Neural cell (in vitro differentiated cells): ENCODE results near the gene GABPB2. TPM values are rescaled to one million over a fixed set of nuclear protein-coding genes. Genes with fewer than 3 reads are reported as not detected.

Experiments
- H2AFZ ChIP-seq: fragments of 200-600, 300-800 bp; sonication (generic), shearing (Covaris generic); 2 replicates; pipeline ENCODE4 v1.6.0; 2014; ENCODE audit warnings: low read depth, mild to moderate bottlenecking, antibody characterized with exemption, low read length, moderate library complexity
- H3F3A ChIP-seq: fragments of 200-600 bp; shearing (Covaris generic); 2 replicates; pipeline ENCODE4 v1.6.1; 2016; ENCODE audit warnings: mild to moderate bottlenecking, moderate library complexity, mixed read lengths, antibody characterized with exemption, low read length; ENCODE audit not compliant: insufficient read depth, poor library complexity, severe bottlenecking
- H3K27ac ChIP-seq: fragments of 200-600, 300-800 bp; sonication (generic), shearing (Covaris generic); 2 replicates; pipeline ENCODE4 v1.5.1; 2014; ENCODE audit warnings: mild to moderate bottlenecking, low read length, moderate library complexity
- H3K27me3 ChIP-seq: fragments of 300-800, 200-600 bp; sonication (generic), shearing (Covaris generic); 2 replicates; pipeline ENCODE4 v1.6.0; 2014; ENCODE audit warnings: mild to moderate bottlenecking, low read depth, low read length, moderate library complexity; ENCODE audit not compliant: insufficient read depth
- H3K36me3 ChIP-seq: fragments of 300-800, 200-600 bp; sonication (generic), shearing (Covaris generic); 2 replicates; pipeline ENCODE4 v1.5.1; 2014; ENCODE audit warnings: mild to moderate bottlenecking, antibody characterized with exemption, low read length, moderate library complexity; ENCODE audit not compliant: insufficient read depth
- H3K4me2 ChIP-seq: fragments of 300-800, 200-600 bp; sonication (generic), shearing (Covaris generic); 2 replicates; pipeline ENCODE4 v1.6.0; 2014; ENCODE audit warnings: mild to moderate bottlenecking, low read length
- H3K4me3 ChIP-seq: fragments of 300-800, 200-600 bp; sonication (generic), shearing (Covaris generic); 2 replicates; pipeline ENCODE4 v1.5.1; 2014; ENCODE audit warnings: mild to moderate bottlenecking, low read length, moderate library complexity
- H3K79me2 ChIP-seq: fragments of 200-600 bp; shearing (Covaris generic); replicated peaks from 2 replicates; pipeline ENCODE4 v1.6.0; 2014; ENCODE audit warnings: mild to moderate bottlenecking, low read length, moderate library complexity; ENCODE audit not compliant: insufficient read depth
- H3K9ac ChIP-seq: fragments of 300-800, 200-600 bp; sonication (generic), shearing (Covaris generic); 2 replicates; pipeline ENCODE4 v1.6.1; 2016; ENCODE audit warnings: mild to moderate bottlenecking, low read length, mixed read lengths
- H3K9me2 ChIP-seq: fragments of 200-600 bp; shearing (Covaris generic); 2 replicates; pipeline ENCODE4 v1.6.1; 2016; ENCODE audit warnings: mild to moderate bottlenecking, low read length, mixed read lengths; ENCODE audit not compliant: insufficient read depth
- H3K9me3 ChIP-seq: fragments of 200-600, 300-800 bp; sonication (generic), shearing (Covaris generic); 2 replicates; pipeline ENCODE4 v1.6.1; 2016; ENCODE audit warnings: mild to moderate bottlenecking, mixed run types, low read length, moderate library complexity, mixed read lengths
- H4K20me1 ChIP-seq: fragments of 200-600 bp; shearing (Covaris generic); 2 replicates; pipeline ENCODE4 v1.6.1; 2016; ENCODE audit warnings: mild to moderate bottlenecking, mixed run types; ENCODE audit not compliant: insufficient read depth
- EP300 ChIP-seq: fragments of 450-650 bp; conservative IDR thresholded peaks from 2 replicates; pipeline ENCODE4 v1.6.1; 2014; ENCODE audit warnings: antibody characterized with exemption, mild to moderate bottlenecking, moderate library complexity; ENCODE audit not compliant: poor library complexity, severe bottlenecking
- EZH2 ChIP-seq: fragments of 200-600, 300-800 bp; shearing (Covaris generic), sonication (generic); IDR thresholded peaks from 2 replicates; pipeline ENCODE4 v1.6.1; 2014; ENCODE audit warnings: antibody characterized with exemption, low read length, borderline replicate concordance, mild to moderate bottlenecking; ENCODE audit not compliant: insufficient read depth, poor library complexity, severe bottlenecking
- MXI1 ChIP-seq: fragments of 450-650 bp; conservative IDR thresholded peaks from 2 replicates; pipeline ENCODE4 v1.6.1; 2014; ENCODE audit warnings: antibody characterized with exemption, mild to moderate bottlenecking; ENCODE audit not compliant: poor library complexity, severe bottlenecking
- POLR2AphosphoS5 ChIP-seq: IDR thresholded peaks from 2 replicates; pipeline ENCODE4 v1.6.1; 2012
- RAD21 ChIP-seq: fragments of 450-650 bp; conservative IDR thresholded peaks from 2 replicates; pipeline ENCODE4 v1.6.1; 2014; ENCODE audit warnings: antibody characterized with exemption, mild to moderate bottlenecking, moderate library complexity
- REST ChIP-seq: IDR thresholded peaks from 2 replicates; pipeline ENCODE4 v1.6.1; 2012; ENCODE audit warnings: borderline replicate concordance
- SMC3 ChIP-seq: fragments of 450-650 bp; conservative IDR thresholded peaks from 2 replicates; pipeline ENCODE4 v1.6.1; 2014; ENCODE audit warnings: antibody characterized with exemption, mild to moderate bottlenecking, moderate library complexity; ENCODE audit not compliant: poor library complexity
- TAF1 ChIP-seq: IDR thresholded peaks from 2 replicates; pipeline ENCODE4 v1.6.1; 2012; ENCODE audit warnings: low read depth
- polyA plus RNA-seq: library from polyadenylated mRNA; depleted of rRNA; stranded (reverse); fragments of >200 nt; gene quantifications from 2 replicates; pipeline ENCODE4 v1.2.3, GENCODE V29; 2014
- TF ChIP-seq, protein P1 (sequence below): fragments of 450-650 bp; IDR thresholded peaks from 2 replicates; pipeline ENCODE4 v1.5.1; 2014; ENCODE audit warnings: antibody characterized with exemption, mild to moderate bottlenecking, moderate library complexity; ENCODE audit not compliant: poor library complexity, severe bottlenecking

GABPB2 gene
- polyA plus RNA-seq, 1 donor from 2014 or later: 4.1 TPM

- Histone ChIP-seq H3K9ac (peak overlapping the region; percentile 83), H3K9me2 (no peaks in the 10 kb centered on the region), H3K4me3 (peak overlapping the region; percentile 88), H2AFZ (no peak overlapping the region), H3F3A (peaks cover 3% of the 10 kb centered on the region), H3K27me3 (no peaks in the 10 kb centered on the region), H3K27ac (no peak overlapping the region), H3K79me2 (peaks cover 20% of the 10 kb centered on the region), H3K4me2 (peak overlapping the region; percentile 76), H4K20me1 (no peaks in the 10 kb centered on the region), H3K9me3 (no peaks in the 10 kb centered on the region), H3K36me3 (no peaks in the 10 kb centered on the region)
- TF ChIP-seq MXI1: no peak
- no peak for TF ChIP-seq EP300
- no peak for TF ChIP-seq SMC3
- TF ChIP-seq RAD21: no peak
- TF ChIP-seq POLR2AphosphoS5: no peak
- TF ChIP-seq, protein P1, sequence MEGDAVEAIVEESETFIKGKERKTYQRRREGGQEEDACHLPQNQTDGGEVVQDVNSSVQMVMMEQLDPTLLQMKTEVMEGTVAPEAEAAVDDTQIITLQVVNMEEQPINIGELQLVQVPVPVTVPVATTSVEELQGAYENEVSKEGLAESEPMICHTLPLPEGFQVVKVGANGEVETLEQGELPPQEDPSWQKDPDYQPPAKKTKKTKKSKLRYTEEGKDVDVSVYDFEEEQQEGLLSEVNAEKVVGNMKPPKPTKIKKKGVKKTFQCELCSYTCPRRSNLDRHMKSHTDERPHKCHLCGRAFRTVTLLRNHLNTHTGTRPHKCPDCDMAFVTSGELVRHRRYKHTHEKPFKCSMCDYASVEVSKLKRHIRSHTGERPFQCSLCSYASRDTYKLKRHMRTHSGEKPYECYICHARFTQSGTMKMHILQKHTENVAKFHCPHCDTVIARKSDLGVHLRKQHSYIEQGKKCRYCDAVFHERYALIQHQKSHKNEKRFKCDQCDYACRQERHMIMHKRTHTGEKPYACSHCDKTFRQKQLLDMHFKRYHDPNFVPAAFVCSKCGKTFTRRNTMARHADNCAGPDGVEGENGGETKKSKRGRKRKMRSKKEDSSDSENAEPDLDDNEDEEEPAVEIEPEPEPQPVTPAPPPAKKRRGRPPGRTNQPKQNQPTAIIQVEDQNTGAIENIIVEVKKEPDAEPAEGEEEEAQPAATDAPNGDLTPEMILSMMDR: no peak
- no peak for TF ChIP-seq EZH2
- no peak for TF ChIP-seq TAF1
- no peak for TF ChIP-seq REST
These were observed 96.6 kb downstream of the GABPB2 start for GRCh38 chr1:151167116-151167515.

- no peaks in the 10 kb centered on the region for H3K36me3 ChIP-seq
- H2AFZ ChIP-seq: no peak overlapping the region
- no peaks in the 10 kb centered on the region for H3K27me3 ChIP-seq
- H3K9me3 ChIP-seq: no peaks in the 10 kb centered on the region
- H3F3A ChIP-seq: no peaks in the 10 kb centered on the region
- no peaks in the 10 kb centered on the region for H4K20me1 ChIP-seq
- H3K9ac ChIP-seq: no peak overlapping the region
- peaks cover 10% of the 10 kb centered on the region for H3K79me2 ChIP-seq
- no peak for TF ChIP-seq EP300
- no peak for TF ChIP-seq SMC3
- TF ChIP-seq POLR2AphosphoS5: no peak
- TF ChIP-seq MXI1: no peak
- TF ChIP-seq EZH2: no peak
- no peak for TF ChIP-seq RAD21
- TF ChIP-seq, protein P1: no peak
- TF ChIP-seq REST: no peak
- TF ChIP-seq TAF1: no peak
- no peak overlapping the region for H3K4me3 ChIP-seq
- H3K27ac ChIP-seq: no peak overlapping the region
- no peak overlapping the region for H3K4me2 ChIP-seq
- no peaks in the 10 kb centered on the region for H3K9me2 ChIP-seq
These were observed 100.6 kb downstream of the GABPB2 start for GRCh38 chr1:151171190-151171589.
